GM21423 (cell line): Measurements from ENCODE around the gene OR8S1.
"Not testable (repeated sequence)": the region's sequence is repeated elsewhere in the genome, so short reads cannot be mapped to it uniquely, and the experiment has no call there.

Source experiments
- ATAC-seq: cut with Tn5 transposase; IDR thresholded peaks from one replicate; pipeline ENCODE4 v1.9.1; 2021; ENCODE audit warnings: mild to moderate bottlenecking, moderate library complexity; ENCODE audit not compliant: unreplicated experiment

The OR8S1 gene

DNA sequence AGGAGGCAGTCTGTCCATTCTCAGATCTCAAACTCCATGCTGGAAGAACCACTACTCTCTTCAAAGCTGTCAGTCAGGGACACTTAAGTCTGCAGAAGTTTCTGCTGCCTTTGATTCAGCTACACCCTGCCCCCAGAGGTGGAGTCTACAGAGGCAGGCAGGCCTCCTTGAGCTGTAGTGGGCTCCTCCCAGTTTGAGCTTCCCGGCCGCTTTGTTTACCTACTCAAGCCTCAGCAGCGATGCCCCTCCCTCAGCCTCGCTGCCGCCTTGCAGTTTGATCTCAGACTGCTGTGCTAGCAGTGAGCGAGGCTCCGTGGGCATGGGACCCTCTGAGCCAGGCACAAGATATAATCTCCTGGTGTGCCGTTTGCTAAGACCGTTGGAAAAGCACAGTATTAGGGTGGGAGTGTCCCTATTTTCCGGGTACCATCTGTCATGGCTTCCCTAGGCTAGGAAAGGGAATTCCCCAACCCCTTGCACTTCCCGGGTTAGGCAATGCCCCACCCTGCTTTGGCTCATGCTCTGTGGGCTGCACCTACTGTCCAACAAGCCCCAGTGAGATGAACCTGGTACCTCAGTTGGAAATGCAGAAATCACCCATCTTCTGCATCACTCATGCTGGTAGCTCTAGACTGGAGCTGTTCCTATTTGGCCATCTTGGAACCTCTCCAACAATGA lies 28.4 kb downstream of the OR8S1 start:
- ATAC-seq, result not testable (repeated sequence)

DNA sequence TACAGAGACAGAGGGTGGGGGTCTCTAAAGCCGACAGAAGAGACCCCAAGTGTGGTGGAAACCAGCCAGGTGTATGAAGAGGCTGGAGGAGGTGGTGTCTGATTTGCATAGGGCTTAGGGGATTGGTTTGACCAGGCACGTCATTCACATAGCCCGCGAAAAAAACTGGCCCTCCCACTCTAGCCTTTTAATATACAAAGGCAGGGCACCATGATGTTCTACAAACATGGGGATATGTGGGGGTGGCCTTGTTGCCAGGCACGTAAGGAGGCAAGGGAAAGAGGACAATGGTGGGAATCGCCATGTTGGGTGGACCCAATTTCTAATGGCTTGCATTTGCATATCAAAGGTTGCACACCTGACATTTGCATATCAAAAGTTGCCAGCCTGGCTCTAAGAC lies 31.2 kb downstream of the OR8S1 start:
- no peak for ATAC-seq

DNA sequence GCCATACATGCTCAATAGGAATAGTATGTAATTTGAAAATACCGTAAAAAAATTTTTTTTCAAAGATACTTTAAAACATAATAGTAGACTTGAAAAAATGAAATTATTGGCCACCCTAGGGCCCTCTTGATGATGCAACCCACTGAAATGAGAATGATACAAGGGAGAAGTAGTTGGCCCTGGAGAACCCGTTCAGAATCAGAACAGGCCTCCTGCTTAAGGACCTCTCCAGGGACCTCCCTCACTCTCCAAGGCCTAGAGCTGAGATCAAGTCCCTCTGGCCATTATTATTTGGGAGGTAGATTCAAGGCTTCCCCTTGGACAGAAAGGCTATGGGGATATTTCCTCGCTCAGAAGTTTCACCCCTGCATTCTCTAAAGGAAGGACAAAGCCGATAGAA lies 32.5 kb downstream of the OR8S1 start:
- no peak for ATAC-seq

DNA sequence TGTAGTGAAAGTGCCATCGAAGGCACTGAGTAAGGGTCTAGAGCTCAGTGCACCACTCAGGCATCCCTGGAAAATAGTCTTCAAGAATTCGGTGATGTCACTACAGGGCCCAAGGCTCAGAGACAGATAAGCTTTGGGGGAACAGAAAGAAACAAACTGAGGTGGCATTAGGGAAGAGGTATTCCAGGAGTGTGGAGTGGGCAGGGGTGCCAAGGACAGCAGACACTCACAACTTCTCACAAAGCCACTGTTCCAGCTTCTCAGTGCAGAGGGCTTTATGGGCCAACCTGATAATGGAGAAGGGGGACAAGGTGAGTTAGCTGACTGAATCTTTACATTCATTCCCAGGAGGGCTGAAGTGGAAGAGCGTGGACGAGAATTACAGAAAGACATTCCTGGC lies 42.3 kb downstream of the OR8S1 start:
- no peak for ATAC-seq

DNA sequence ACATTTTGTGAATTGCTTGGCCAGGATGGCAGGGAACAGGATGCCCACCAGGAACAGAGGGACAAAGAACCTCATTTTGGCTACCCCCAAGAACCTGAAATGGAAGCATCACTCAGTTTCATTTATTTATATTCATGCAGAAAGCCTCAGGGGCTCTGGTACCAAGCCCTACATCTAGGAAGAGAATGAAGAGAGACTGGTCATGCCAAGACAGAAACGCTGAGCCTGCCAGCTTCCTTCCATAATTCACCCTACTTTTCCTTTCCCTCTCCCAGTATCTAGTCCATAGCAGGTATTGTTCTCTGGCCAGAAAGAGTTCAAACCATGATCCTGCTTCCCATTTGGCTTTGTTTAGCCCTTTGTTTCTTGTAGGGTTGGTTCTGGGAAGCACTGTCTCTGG lies 44.5 kb downstream of the OR8S1 start, which contains the start of gene LALBA:
Gene LALBA (minus strand): TSS at position 101 of the 400 bp plus-strand sequence. CDS start 26 bp downstream, at position 75.
- ATAC-seq, result no peak

DNA sequence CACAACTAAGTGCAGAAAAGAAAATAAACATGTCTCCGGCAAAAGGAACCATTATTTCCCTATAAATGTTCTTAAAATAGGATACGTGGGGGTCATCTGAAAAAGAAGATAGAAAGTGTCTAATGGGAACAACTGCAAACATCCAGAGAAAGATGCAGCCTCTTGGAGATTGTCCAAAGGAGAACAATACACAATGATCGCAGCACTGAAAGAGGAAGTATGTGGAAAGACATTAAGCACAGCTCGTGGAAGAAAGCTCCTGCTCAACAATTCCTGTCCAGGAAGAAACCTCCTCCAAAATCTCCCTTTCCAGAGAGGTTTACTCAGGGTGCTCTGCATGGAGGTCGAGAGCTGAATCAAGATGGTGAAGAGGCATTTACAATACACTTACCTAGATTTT lies 46.9 kb downstream of the OR8S1 start:
- ATAC-seq, result no peak
